PFSK-1 (cell line): ENCODE data around the gene PYURF.

Experiments used
- FOXP2 ChIP-seq: optimal IDR thresholded peaks from 2 replicates; pipeline ENCODE3; 2011; ENCODE audit warnings: borderline replicate concordance, control low read depth, inconsistent platforms; ENCODE audit not compliant: insufficient read depth; ENCODE audit errors: extremely low read length, extremely low read depth
- REST ChIP-seq, 2 experiments: IDR thresholded peaks; 2 replicates each; pipeline versions ENCODE4 v1.6.1 to v1.8.0; 2011 to 2012; ENCODE audit warnings: low read depth in 2 of 2, low read length in 2 of 2, control low read depth in 1 of 2, inconsistent platforms in 1 of 2, mild to moderate bottlenecking in 1 of 2, moderate library complexity in 1 of 2; ENCODE audit not compliant: insufficient read depth in 1 of 2
- SIN3A ChIP-seq: IDR thresholded peaks from 2 replicates; pipeline ENCODE4 v1.6.1; 2012; ENCODE audit warnings: mild to moderate bottlenecking, low read length, moderate library complexity, borderline replicate concordance; ENCODE audit not compliant: insufficient read depth
- TAF1 ChIP-seq: IDR thresholded peaks from 2 replicates; pipeline ENCODE4 v1.6.1; 2012; ENCODE audit warnings: low read length, control low read depth, borderline replicate concordance; ENCODE audit not compliant: insufficient read depth

The PYURF gene

GRCh38 chr4:88477229-88477860, 46.2 kb downstream of the PYURF start:
- TF ChIP-seq FOXP2 (no peak), TAF1 (no peak), REST (IDR thresholded peaks at IDR 0.05; ENCODE audit: insufficient read depth in 1 of 2, low read depth in 2 of 2, low read length in 2 of 2) (no peak), SIN3A (no peak)
